IMR-90 (cell line): ENCODE results near the gene LRPAP1. TPM values are rescaled to one million over a fixed set of nuclear protein-coding genes. Genes with fewer than 3 reads are reported as not detected.

Experiments used
- ATAC-seq: fragments of 200-7000 bp; cut with Tn5 transposase; 2 replicates; pipeline ENCODE4 v1.9.1; 2020; ENCODE audit warnings: low read depth, mild to moderate bottlenecking, moderate library complexity
- BruUV-seq: library from RNA; stranded (reverse); fragments of 400-500 nt; replicated peaks from 2 replicates; lab custom pipeline; 2021; lab: Mats Ljungman, UMichigan
- CTCF ChIA-PET: fragments of 300-600 bp; formaldehyde crosslinking; extraction: SDS; loops from one replicate; lab custom pipeline; 2021; ENCODE audit warnings: antibody characterized with exemption; lab: Yijun Ruan, JAX
- POLR2A ChIA-PET: fragments of 300-600 bp; sonication (Branson Sonifier 250); formaldehyde crosslinking; loops from one replicate; lab custom pipeline; 2022; ENCODE audit warnings: antibody characterized with exemption; ENCODE audit not compliant: unreplicated experiment; lab: Charles Lee
- DNase-seq: peaks from one replicate; pipeline ENCODE4 v3.0.0; 2013
- H2AFZ ChIP-seq: replicated peaks from 2 replicates; pipeline ENCODE3; 2013; ENCODE audit warnings: low read length, mild to moderate bottlenecking; ENCODE audit not compliant: poor library complexity
- H2AK5ac ChIP-seq: 2 replicates; pipeline ENCODE4 v1.6.1; 2013; ENCODE audit warnings: low read depth, low read length, inconsistent platforms
- H2AK9ac ChIP-seq: replicated peaks from 2 replicates; pipeline ENCODE3; 2013; ENCODE audit warnings: mild to moderate bottlenecking, low read depth, low read length, moderate library complexity; ENCODE audit not compliant: poor library complexity
- H2BK120ac ChIP-seq: 2 replicates; pipeline ENCODE4 v1.6.1; 2013; ENCODE audit warnings: low read depth, low read length, inconsistent platforms
- H2BK15ac ChIP-seq: 3 replicates; pipeline ENCODE4 v1.6.1; 2013; ENCODE audit warnings: low read depth, low read length, inconsistent platforms
- H2BK20ac ChIP-seq: 2 replicates; pipeline ENCODE4 v1.6.1; 2013; ENCODE audit warnings: low read depth, mild to moderate bottlenecking, inconsistent platforms, low read length, moderate library complexity
- H2BK5ac ChIP-seq: 2 replicates; pipeline ENCODE4 v1.6.1; 2013; ENCODE audit warnings: mild to moderate bottlenecking, low read depth, low read length, inconsistent platforms; ENCODE audit not compliant: poor library complexity, severe bottlenecking
- H3K14ac ChIP-seq: replicated peaks from 2 replicates; pipeline ENCODE4 v1.6.1; 2013; ENCODE audit warnings: low read depth, low read length, inconsistent platforms
- H3K18ac ChIP-seq: 2 replicates; pipeline ENCODE4 v1.6.1; 2013; ENCODE audit warnings: low read depth, low read length, control low read depth
- H3K23ac ChIP-seq: 2 replicates; pipeline ENCODE4 v1.6.1; 2013; ENCODE audit warnings: low read depth, low read length, inconsistent platforms
- H3K27ac ChIP-seq: 2 replicates; pipeline ENCODE4 v1.5.1; 2013; ENCODE audit warnings: mild to moderate bottlenecking, control low read depth, low read length; ENCODE audit not compliant: insufficient read depth
- H3K27me3 ChIP-seq: 2 replicates; pipeline ENCODE4 v1.6.1; 2013; ENCODE audit warnings: low read length; ENCODE audit not compliant: control insufficient read depth, insufficient read depth
- H3K36me3 ChIP-seq: 2 replicates; pipeline ENCODE4 v1.6.1; 2013; ENCODE audit warnings: low read length, mixed read lengths; ENCODE audit not compliant: control insufficient read depth, insufficient read depth
- H3K4ac ChIP-seq: 2 replicates; pipeline ENCODE4 v1.6.1; 2013; ENCODE audit warnings: low read depth, low read length, inconsistent platforms
- H3K4me1 ChIP-seq: 2 replicates; pipeline ENCODE4 v1.6.1; 2013; ENCODE audit warnings: low read length, mixed read lengths; ENCODE audit not compliant: control insufficient read depth, insufficient read depth
- H3K4me2 ChIP-seq: 2 replicates; pipeline ENCODE4 v1.6.1; 2013; ENCODE audit warnings: low read depth, mild to moderate bottlenecking, control low read depth, low read length, moderate library complexity
- H3K4me3 ChIP-seq: 2 replicates; pipeline ENCODE4 v1.5.1; 2013; ENCODE audit warnings: low read depth, mild to moderate bottlenecking, control low read depth, low read length, moderate library complexity; ENCODE audit not compliant: insufficient read depth
- H3K56ac ChIP-seq: 2 replicates; pipeline ENCODE4 v1.6.1; 2013; ENCODE audit warnings: low read length, inconsistent platforms; ENCODE audit not compliant: insufficient read depth; ENCODE audit errors: extremely low read depth
- H3K79me1 ChIP-seq, 2 experiments: 2 replicates each; pipeline ENCODE4 v1.6.1; 2013; ENCODE audit warnings: low read length in 2 of 2, inconsistent platforms in 1 of 2, low read depth in 1 of 2
- H3K9ac ChIP-seq: 2 replicates; pipeline ENCODE4 v1.6.1; 2013; ENCODE audit warnings: low read depth, low read length, control low read depth
- H3K9me1 ChIP-seq: 2 replicates; pipeline ENCODE4 v1.6.1; 2013; ENCODE audit warnings: low read length, inconsistent platforms; ENCODE audit not compliant: insufficient read depth
- H3K9me3 ChIP-seq: 2 replicates; pipeline ENCODE4 v1.6.1; 2013; ENCODE audit warnings: low read length; ENCODE audit not compliant: control insufficient read depth, insufficient read depth
- H4K20me1 ChIP-seq: 2 replicates; pipeline ENCODE4 v1.6.1; 2013; ENCODE audit warnings: low read length, inconsistent platforms; ENCODE audit not compliant: insufficient read depth
- H4K5ac ChIP-seq: 2 replicates; pipeline ENCODE4 v1.6.1; 2013; ENCODE audit warnings: mild to moderate bottlenecking, low read depth, low read length, control low read depth
- H4K8ac ChIP-seq, 2 experiments: 2 replicates each; pipeline ENCODE4 v1.6.1; 2013; ENCODE audit warnings: low read depth in 2 of 2, low read length in 2 of 2, control low read depth in 1 of 2, inconsistent platforms in 1 of 2
- H4K91ac ChIP-seq: 2 replicates; pipeline ENCODE4 v1.6.1; 2013; ENCODE audit warnings: low read depth, low read length, inconsistent platforms; ENCODE audit not compliant: insufficient read depth
- BHLHE40 ChIP-seq: fragments of 150-350 bp; IDR thresholded peaks from 2 replicates; pipeline ENCODE4 v1.6.1; 2016; ENCODE audit warnings: mild to moderate bottlenecking, low read depth, low read length
- CEBPB ChIP-seq: IDR thresholded peaks from 2 replicates; pipeline ENCODE4 v1.6.1; 2012; ENCODE audit warnings: low read depth, low read length, improper control_type of control experiment
- CHD1 ChIP-seq: IDR thresholded peaks from 2 replicates; pipeline ENCODE4 v1.6.1; 2012; ENCODE audit warnings: low read depth, low read length, improper control_type of control experiment
- ELK1 ChIP-seq: fragments of 150-350 bp; IDR thresholded peaks from 2 replicates; pipeline ENCODE4 v1.6.1; 2016; ENCODE audit warnings: low read depth, mild to moderate bottlenecking, low read length, moderate library complexity, borderline replicate concordance
- FOS ChIP-seq: fragments of 150-350 bp; IDR thresholded peaks from 2 replicates; pipeline ENCODE4 v1.6.1; 2016; ENCODE audit warnings: low read depth, low read length
- MAFK ChIP-seq: IDR thresholded peaks from 2 replicates; pipeline ENCODE4 v1.6.1; 2012; ENCODE audit warnings: low read depth, low read length, improper control_type of control experiment
- MAZ ChIP-seq: IDR thresholded peaks from 2 replicates; pipeline ENCODE4 v1.6.1; 2012; ENCODE audit warnings: low read depth, mild to moderate bottlenecking, low read length, improper control_type of control experiment, moderate library complexity, borderline replicate concordance
- MXI1 ChIP-seq: IDR thresholded peaks from 2 replicates; pipeline ENCODE4 v1.6.1; 2012; ENCODE audit warnings: low read depth, mild to moderate bottlenecking, low read length, moderate library complexity, borderline replicate concordance
- NFE2L2 ChIP-seq: fragments of 150-350 bp; IDR thresholded peaks from 2 replicates; pipeline ENCODE4 v1.6.1; 2016; ENCODE audit warnings: low read depth, mild to moderate bottlenecking, low read length
- POLR2A ChIP-seq: IDR thresholded peaks from 2 replicates; pipeline ENCODE4 v1.6.1; 2012; ENCODE audit warnings: mild to moderate bottlenecking, low read depth, low read length
- RAD21 ChIP-seq: IDR thresholded peaks from 2 replicates; pipeline ENCODE4 v1.6.1; 2012; ENCODE audit warnings: low read length, improper control_type of control experiment
- RCOR1 ChIP-seq: IDR thresholded peaks from 2 replicates; pipeline ENCODE4 v1.6.1; 2012; ENCODE audit warnings: mild to moderate bottlenecking, low read length, improper control_type of control experiment; ENCODE audit not compliant: insufficient replicate concordance
- RFX5 ChIP-seq: IDR thresholded peaks from 2 replicates; pipeline ENCODE4 v1.8.0; 2012; ENCODE audit warnings: low read depth, mild to moderate bottlenecking, low read length, moderate library complexity
- SMC3 ChIP-seq: fragments of 150-350 bp; IDR thresholded peaks from 2 replicates; pipeline ENCODE4 v1.6.1; 2016; ENCODE audit warnings: low read depth, mild to moderate bottlenecking, antibody characterized with exemption, low read length, moderate library complexity
- WGBS, 2 experiments: methylation state at CpG; one replicate each; pipeline versions ENCODE4 v1.1.5 to v1.1.7; 2013; ENCODE audit warnings: missing lambda C conversion rate in 2 of 2; ENCODE audit not compliant: insufficient read length in 1 of 2; ENCODE audit errors: extremely low coverage in 2 of 2; 5-methylcytosine and 5-hydroxymethylcytosine counted together
- dilution Hi-C: fragments of 300-500 bp; cut with HindIII; formaldehyde crosslinking; loops from one replicate; pipeline ENCODE4 v1.14.3; 2018; ENCODE audit warnings: low sequenced_read_pairs; ENCODE audit not compliant: unreplicated experiment
- in situ Hi-C: fragments of 300-500 bp; cut with MboI; formaldehyde crosslinking; loops from 3 replicates; pipeline ENCODE4 v1.14.3; 2019; ENCODE audit warnings: low sequenced_read_pairs, inconsistent platforms, mixed read lengths
- intact Hi-C: fragments of 100-400 bp; cut with micrococcal nuclease; formaldehyde crosslinking; loops from 2 replicates; pipeline ENCODE4 v1.10.0; 2022
- polyA plus RNA-seq, 3 experiments: library from polyadenylated mRNA; depleted of rRNA; stranded (reverse); fragments of >200 nt; gene quantifications; 2 replicates each; pipeline ENCODE4 v1.2.3, GENCODE V29; 2012; ENCODE audit warnings: low replicate concordance in 1 of 3
- total RNA-seq: library from RNA; depleted of rRNA; stranded (reverse); fragments of >200 nt; gene quantifications from 2 replicates; pipeline ENCODE4 v1.2.3, GENCODE V29; 2012
- TF ChIP-seq, protein P1 (sequence below): conservative IDR thresholded peaks from 2 replicates; pipeline ENCODE4 v1.5.1; 2012; ENCODE audit warnings: mild to moderate bottlenecking, low read depth, low read length, improper control_type of control experiment
- TF ChIP-seq, protein P2 (sequence below): fragments of 150-350 bp; IDR thresholded peaks from 2 replicates; pipeline ENCODE4 v1.6.1; 2017; ENCODE audit warnings: mild to moderate bottlenecking, antibody characterized with exemption, low read length, low read depth

Gene LRPAP1
- total and polyA plus RNA-seq, 2 of the 4 experiments (the other 2 are of a cell fraction): 135 to 175 TPM

DNA sequence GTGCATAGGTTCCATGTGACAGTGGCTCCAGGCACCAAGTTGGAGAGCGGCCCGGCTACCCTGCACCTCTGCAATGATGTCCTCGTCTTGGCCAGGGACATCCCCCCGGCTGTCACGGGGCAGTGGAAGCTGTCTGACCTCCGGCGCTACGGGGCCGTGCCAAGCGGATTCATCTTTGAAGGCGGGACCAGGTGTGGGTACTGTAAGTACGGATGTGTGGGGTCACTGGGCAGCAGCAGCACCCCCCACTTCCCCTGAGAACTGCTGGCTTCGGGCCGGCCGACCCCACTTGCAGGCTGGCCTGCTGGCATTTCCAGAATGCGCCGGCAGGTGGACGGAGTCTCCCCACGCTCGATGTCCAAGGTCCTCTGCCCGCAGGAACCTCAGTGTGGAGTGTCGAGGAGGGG is 55.9 kb downstream of the LRPAP1 start:
- Histone ChIP-seq H3K9me1 (no peaks in the 10 kb centered on the region), H3K4ac (no peak overlapping the region), H3K9ac (no peak overlapping the region), H4K8ac (no peak overlapping the region), H3K27me3 (peaks cover 41% of the 10 kb centered on the region), H3K18ac (no peak overlapping the region), H2BK120ac (no peak overlapping the region), H4K20me1 (no peaks in the 10 kb centered on the region), H3K36me3 (no peaks in the 10 kb centered on the region), H3K4me1 (no peaks in the 10 kb centered on the region), H3K23ac (no peak overlapping the region), H3K27ac (no peak overlapping the region), H3K79me1 (no peaks in the 10 kb centered on the region), H4K5ac (no peak overlapping the region), H2AK9ac (no peak overlapping the region), H2BK20ac (no peak overlapping the region), H3K14ac (no peak overlapping the region), H3K56ac (no peak overlapping the region), H2AFZ (no peak overlapping the region), H4K91ac (no peak overlapping the region), H3K4me2 (no peak overlapping the region), H2BK5ac (no peak overlapping the region), H3K4me3 (no peak overlapping the region), H2AK5ac (no peak overlapping the region), H3K9me3 (no peaks in the 10 kb centered on the region), H2BK15ac (no peak overlapping the region)
- CTCF ChIA-PET: no interaction called here
- POLR2A ChIA-PET: no interaction called here
- intact Hi-C loops (no loop called here), in situ Hi-C loops (no loop called here), dilution Hi-C loops (no loop called here)
- WGBS, 2 experiments: 83% methylated on average over 7 of the region's 22 CpGs; no CpG with 5 or more reads in 1 of the 2 experiments
- ATAC-seq: no peak
- no TSS peak for BruUV-seq
- DNase-seq: no peak
- TF ChIP-seq POLR2A (no peak), FOS (no peak), MAFK (no peak), SMC3 (no peak), RFX5 (no peak), RCOR1 (no peak), CEBPB (no peak), BHLHE40 (no peak), RAD21 (no peak), MXI1 (no peak), ELK1 (no peak), CHD1 (no peak), NFE2L2 (no peak), MAZ (no peak)
- TF ChIP-seq, protein P1, sequence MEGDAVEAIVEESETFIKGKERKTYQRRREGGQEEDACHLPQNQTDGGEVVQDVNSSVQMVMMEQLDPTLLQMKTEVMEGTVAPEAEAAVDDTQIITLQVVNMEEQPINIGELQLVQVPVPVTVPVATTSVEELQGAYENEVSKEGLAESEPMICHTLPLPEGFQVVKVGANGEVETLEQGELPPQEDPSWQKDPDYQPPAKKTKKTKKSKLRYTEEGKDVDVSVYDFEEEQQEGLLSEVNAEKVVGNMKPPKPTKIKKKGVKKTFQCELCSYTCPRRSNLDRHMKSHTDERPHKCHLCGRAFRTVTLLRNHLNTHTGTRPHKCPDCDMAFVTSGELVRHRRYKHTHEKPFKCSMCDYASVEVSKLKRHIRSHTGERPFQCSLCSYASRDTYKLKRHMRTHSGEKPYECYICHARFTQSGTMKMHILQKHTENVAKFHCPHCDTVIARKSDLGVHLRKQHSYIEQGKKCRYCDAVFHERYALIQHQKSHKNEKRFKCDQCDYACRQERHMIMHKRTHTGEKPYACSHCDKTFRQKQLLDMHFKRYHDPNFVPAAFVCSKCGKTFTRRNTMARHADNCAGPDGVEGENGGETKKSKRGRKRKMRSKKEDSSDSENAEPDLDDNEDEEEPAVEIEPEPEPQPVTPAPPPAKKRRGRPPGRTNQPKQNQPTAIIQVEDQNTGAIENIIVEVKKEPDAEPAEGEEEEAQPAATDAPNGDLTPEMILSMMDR: no peak
- TF ChIP-seq, protein P2, sequence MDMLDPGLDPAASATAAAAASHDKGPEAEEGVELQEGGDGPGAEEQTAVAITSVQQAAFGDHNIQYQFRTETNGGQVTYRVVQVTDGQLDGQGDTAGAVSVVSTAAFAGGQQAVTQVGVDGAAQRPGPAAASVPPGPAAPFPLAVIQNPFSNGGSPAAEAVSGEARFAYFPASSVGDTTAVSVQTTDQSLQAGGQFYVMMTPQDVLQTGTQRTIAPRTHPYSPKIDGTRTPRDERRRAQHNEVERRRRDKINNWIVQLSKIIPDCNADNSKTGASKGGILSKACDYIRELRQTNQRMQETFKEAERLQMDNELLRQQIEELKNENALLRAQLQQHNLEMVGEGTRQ: no peak
